A549 (cell line): ENCODE results near the gene CYP1A2. TPM values are rescaled to one million over a fixed set of nuclear protein-coding genes. Genes with fewer than 3 reads are reported as not detected.

Experiments
- ATAC-seq, 2 experiments: fragments of 200-7000 bp in 1 of 2; fragments of >200 bp in 1 of 2; cut with Nextera tagmentation in 1 of 2; cut with Tn5 transposase in 1 of 2; 3 replicates each; pipeline versions ENCODE4 v1.8.0 to v1.9.1; 2018 to 2020; ENCODE audit warnings: mild to moderate bottlenecking in 1 of 2, moderate library complexity in 1 of 2
- CTCF ChIA-PET: fragments of 300-600 bp; sonication (Branson Sonifier 250); formaldehyde crosslinking; extraction: SDS; loops from one replicate; lab custom pipeline; 2021; ENCODE audit warnings: antibody characterized with exemption, inconsistent platforms; lab: Yijun Ruan, JAX
- POLR2A ChIA-PET: fragments of 350-600 bp; formaldehyde crosslinking; extraction: SDS; loops from one replicate; lab custom pipeline; 2021; ENCODE audit warnings: antibody characterized with exemption, inconsistent platforms; lab: Yijun Ruan, JAX
- DNase-seq, 2 experiments: peaks; one replicate each; pipeline versions ENCODE4 v3.0.0 to v3.0.0-alpha.2; 2011 to 2016; ENCODE audit warnings: low read depth in 1 of 2, low spot score in 1 of 2
- FAIRE-seq: peaks from 2 replicates; lab custom pipeline; 2011; peaks lifted over from hg19 to GRCh38; lab: Jason Lieb, UNC
- H3K27ac ChIP-seq, 2 experiments: fragments of >200 bp; sonication (Bioruptor Twin); formaldehyde crosslinking; 3 replicates each; pipeline ENCODE4 v1.5.1; 2016 to 2017
- H3K4me1 ChIP-seq: fragments of >200 bp; sonication (Bioruptor Twin); formaldehyde crosslinking; 3 replicates; pipeline ENCODE4 v1.6.1; 2016
- H3K4me2 ChIP-seq: fragments of >200 bp; sonication (Bioruptor Twin); formaldehyde crosslinking; 3 replicates; pipeline ENCODE4 v1.6.1; 2016
- H3K4me3 ChIP-seq: fragments of >200 bp; sonication (Bioruptor Twin); formaldehyde crosslinking; 3 replicates; pipeline ENCODE4 v1.5.1; 2016
- H3K9me3 ChIP-seq: fragments of >200 bp; sonication (Bioruptor Twin); formaldehyde crosslinking; 3 replicates; pipeline ENCODE4 v1.6.1; 2016
- CEBPB ChIP-seq, 2 experiments: fragments of >200 bp in 1 of 2; sonication (Bioruptor Twin) in 1 of 2; formaldehyde crosslinking in 1 of 2; IDR thresholded peaks; 2 replicates each; pipeline ENCODE4 v1.6.1; 2012 to 2016
- CHD4 ChIP-seq: fragments of 200-600 bp; sonication (generic); IDR thresholded peaks from 2 replicates; pipeline ENCODE4 v1.6.1; 2016; ENCODE audit warnings: antibody characterized with exemption, mild to moderate bottlenecking, borderline replicate concordance
- EHMT2 ChIP-seq: fragments of 200-600 bp; sonication (generic); IDR thresholded peaks from 2 replicates; pipeline ENCODE4 v1.6.1; 2016; ENCODE audit warnings: antibody characterized with exemption, low read depth, mild to moderate bottlenecking, moderate library complexity
- FOSB ChIP-seq: fragments of 250-450 bp; sonication (Bioruptor Pico); IDR thresholded peaks from 2 replicates; pipeline ENCODE4 v1.5.0; 2020; ENCODE audit warnings: mild to moderate bottlenecking, moderate library complexity
- HOXB13 ChIP-seq: fragments of 250-450 bp; sonication (Bioruptor Pico); IDR thresholded peaks from 2 replicates; pipeline ENCODE4 v1.5.0; 2020; ENCODE audit warnings: low read depth, mild to moderate bottlenecking, moderate library complexity
- HOXB5 ChIP-seq: fragments of 250-450 bp; sonication (Bioruptor Pico); IDR thresholded peaks from 2 replicates; pipeline ENCODE4 v1.5.0; 2020; ENCODE audit warnings: mild to moderate bottlenecking, moderate library complexity
- MYC ChIP-seq: IDR thresholded peaks from 2 replicates; pipeline ENCODE4 v1.6.1; 2012; ENCODE audit warnings: mild to moderate bottlenecking, inconsistent platforms, low read length, improper control_type of control experiment, borderline replicate concordance
- NFE2L2 ChIP-seq: fragments of 150-350 bp; conservative IDR thresholded peaks from 2 replicates; pipeline ENCODE4 v1.6.1; 2014; ENCODE audit warnings: low read length
- POLR2A ChIP-seq: IDR thresholded peaks from 2 replicates; pipeline ENCODE4 v1.6.1; 2012; ENCODE audit warnings: mild to moderate bottlenecking, low read length
- RAD21 ChIP-seq, 2 experiments: fragments of >200 bp in 1 of 2; sonication (Bioruptor Twin) in 1 of 2; formaldehyde crosslinking in 1 of 2; IDR thresholded peaks in 1 of 2; conservative IDR thresholded peaks in 1 of 2; 2 replicates in 1 of 2; 3 replicates in 1 of 2; pipeline ENCODE4 v1.6.1; 2012 to 2018; ENCODE audit warnings: inconsistent platforms in 1 of 2
- RARB ChIP-seq: fragments of 250-450 bp; sonication (Bioruptor Pico); IDR thresholded peaks from 2 replicates; pipeline ENCODE4 v1.8.0; 2021; ENCODE audit warnings: mild to moderate bottlenecking, moderate library complexity
- RFX5 ChIP-seq: fragments of 450-650 bp; IDR thresholded peaks from 2 replicates; pipeline ENCODE4 v1.7.1; 2014; ENCODE audit warnings: antibody characterized with exemption, mild to moderate bottlenecking, moderate library complexity
- SREBF2 ChIP-seq: fragments of 450-650 bp; IDR thresholded peaks from 2 replicates; pipeline ENCODE4 v1.6.1; 2014; ENCODE audit warnings: mild to moderate bottlenecking, moderate library complexity
- TP53 ChIP-seq: fragments of 250-450 bp; sonication (Bioruptor Pico); IDR thresholded peaks from 2 replicates; pipeline ENCODE4 v1.5.0; 2021; ENCODE audit warnings: mild to moderate bottlenecking, moderate library complexity
- ZNF302 ChIP-seq: fragments of 250-450 bp; sonication (Bioruptor Pico); IDR thresholded peaks from 2 replicates; pipeline ENCODE4 v1.9.0; 2021; ENCODE audit warnings: inconsistent platforms, mild to moderate bottlenecking, moderate library complexity
- ZSCAN20 ChIP-seq: fragments of 250-450 bp; sonication (Bioruptor Pico); IDR thresholded peaks from 2 replicates; pipeline ENCODE4 v1.8.0; 2022; ENCODE audit warnings: mild to moderate bottlenecking, moderate library complexity
- WGBS: methylation state at CpG from one replicate; pipeline ENCODE4 v1.1.6; 2017; ENCODE audit errors: missing lambda C conversion rate; 5-methylcytosine and 5-hydroxymethylcytosine counted together
- polyA plus RNA-seq, 4 experiments: library from polyadenylated mRNA; depleted of rRNA in 3 of 4; stranded (reverse); fragments of >200 nt; fragmentation: RNase III in 1 of 4; extraction: RNeasy Plus Mini Kit Qiagen cat#74134 plus additional on column Dnase treatment in 1 of 4; gene quantifications; 2 replicates in 3 of 4; 3 replicates in 1 of 4; pipeline ENCODE4 v1.2.3, GENCODE V29; 2011 to 2017
- TF ChIP-seq, protein P1 (sequence below): fragments of 200-600 bp; sonication (generic); IDR thresholded peaks from 2 replicates; pipeline ENCODE4 v1.6.1; 2016; ENCODE audit warnings: antibody characterized with exemption, mild to moderate bottlenecking, moderate library complexity
- TF ChIP-seq, protein P2 (sequence below): fragments of 150-350 bp; IDR thresholded peaks from 2 replicates; pipeline ENCODE4 v1.6.1; 2014; ENCODE audit warnings: low read depth, mild to moderate bottlenecking, low read length
- TF ChIP-seq, protein P3 (sequence below): IDR thresholded peaks from 2 replicates; pipeline ENCODE4 v1.6.1; 2012

CYP1A2 gene
- polyA plus RNA-seq, 2 of the 4 experiments (the other 2 are of a cell fraction) = not detected

DNA sequence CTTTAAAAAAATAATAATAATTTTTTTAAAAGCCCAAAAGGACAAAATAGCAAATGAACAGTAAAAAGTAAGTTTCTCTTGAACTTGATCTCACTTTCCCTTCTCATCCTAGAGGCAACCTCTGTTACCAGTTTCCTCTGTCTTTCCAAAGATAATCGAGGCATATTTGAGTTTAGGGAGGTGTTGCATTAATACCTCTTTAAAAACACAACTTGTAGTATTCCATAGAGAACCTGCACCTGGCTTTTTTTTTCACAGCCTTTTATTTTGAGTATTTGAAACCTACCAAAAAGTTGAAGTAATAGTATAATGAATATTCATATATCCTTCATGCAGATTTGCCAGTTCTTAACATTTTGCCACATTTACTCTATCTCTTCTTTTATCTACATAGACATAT, 42.4 kb downstream of the CYP1A2 start (continued):
- TF ChIP-seq, protein P1, sequence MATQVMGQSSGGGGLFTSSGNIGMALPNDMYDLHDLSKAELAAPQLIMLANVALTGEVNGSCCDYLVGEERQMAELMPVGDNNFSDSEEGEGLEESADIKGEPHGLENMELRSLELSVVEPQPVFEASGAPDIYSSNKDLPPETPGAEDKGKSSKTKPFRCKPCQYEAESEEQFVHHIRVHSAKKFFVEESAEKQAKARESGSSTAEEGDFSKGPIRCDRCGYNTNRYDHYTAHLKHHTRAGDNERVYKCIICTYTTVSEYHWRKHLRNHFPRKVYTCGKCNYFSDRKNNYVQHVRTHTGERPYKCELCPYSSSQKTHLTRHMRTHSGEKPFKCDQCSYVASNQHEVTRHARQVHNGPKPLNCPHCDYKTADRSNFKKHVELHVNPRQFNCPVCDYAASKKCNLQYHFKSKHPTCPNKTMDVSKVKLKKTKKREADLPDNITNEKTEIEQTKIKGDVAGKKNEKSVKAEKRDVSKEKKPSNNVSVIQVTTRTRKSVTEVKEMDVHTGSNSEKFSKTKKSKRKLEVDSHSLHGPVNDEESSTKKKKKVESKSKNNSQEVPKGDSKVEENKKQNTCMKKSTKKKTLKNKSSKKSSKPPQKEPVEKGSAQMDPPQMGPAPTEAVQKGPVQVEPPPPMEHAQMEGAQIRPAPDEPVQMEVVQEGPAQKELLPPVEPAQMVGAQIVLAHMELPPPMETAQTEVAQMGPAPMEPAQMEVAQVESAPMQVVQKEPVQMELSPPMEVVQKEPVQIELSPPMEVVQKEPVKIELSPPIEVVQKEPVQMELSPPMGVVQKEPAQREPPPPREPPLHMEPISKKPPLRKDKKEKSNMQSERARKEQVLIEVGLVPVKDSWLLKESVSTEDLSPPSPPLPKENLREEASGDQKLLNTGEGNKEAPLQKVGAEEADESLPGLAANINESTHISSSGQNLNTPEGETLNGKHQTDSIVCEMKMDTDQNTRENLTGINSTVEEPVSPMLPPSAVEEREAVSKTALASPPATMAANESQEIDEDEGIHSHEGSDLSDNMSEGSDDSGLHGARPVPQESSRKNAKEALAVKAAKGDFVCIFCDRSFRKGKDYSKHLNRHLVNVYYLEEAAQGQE = no peak
- TF ChIP-seq ZSCAN20 (CRISPR knock-in tag) (no peak), RAD21 (conservative IDR thresholded peaks at IDR 0.05 in 1 of 2, IDR thresholded peaks at IDR 0.05 in 1 of 2) (no peak), MYC (no peak), EHMT2 (no peak), ZNF302 (CRISPR knock-in tag) (no peak)

DNA sequence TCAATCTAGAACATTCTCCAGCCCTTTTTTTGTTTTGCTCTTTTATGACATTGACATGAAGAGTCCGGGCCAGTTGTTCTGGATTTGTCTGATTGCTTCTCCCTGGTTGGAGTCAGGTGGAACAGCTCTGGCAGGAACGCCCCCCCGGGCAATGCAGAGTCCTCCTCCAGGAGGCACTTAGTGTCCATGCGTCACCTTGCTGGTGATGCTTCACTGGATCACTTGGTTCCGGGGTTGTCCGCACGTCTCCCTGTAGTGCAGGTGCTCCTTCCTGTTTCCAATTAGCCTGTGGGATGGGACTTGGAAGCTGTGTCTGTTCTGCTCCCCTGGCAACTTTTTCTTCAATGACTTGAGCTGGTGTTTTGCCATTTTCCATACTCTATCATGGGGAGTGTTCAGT, 43.0 kb downstream of the CYP1A2 start:
- no peak for FAIRE-seq
- peaks cover 17% of the 10 kb centered on the region; the same call in 1 of the 3 replicates for H3K4me1 ChIP-seq

DNA sequence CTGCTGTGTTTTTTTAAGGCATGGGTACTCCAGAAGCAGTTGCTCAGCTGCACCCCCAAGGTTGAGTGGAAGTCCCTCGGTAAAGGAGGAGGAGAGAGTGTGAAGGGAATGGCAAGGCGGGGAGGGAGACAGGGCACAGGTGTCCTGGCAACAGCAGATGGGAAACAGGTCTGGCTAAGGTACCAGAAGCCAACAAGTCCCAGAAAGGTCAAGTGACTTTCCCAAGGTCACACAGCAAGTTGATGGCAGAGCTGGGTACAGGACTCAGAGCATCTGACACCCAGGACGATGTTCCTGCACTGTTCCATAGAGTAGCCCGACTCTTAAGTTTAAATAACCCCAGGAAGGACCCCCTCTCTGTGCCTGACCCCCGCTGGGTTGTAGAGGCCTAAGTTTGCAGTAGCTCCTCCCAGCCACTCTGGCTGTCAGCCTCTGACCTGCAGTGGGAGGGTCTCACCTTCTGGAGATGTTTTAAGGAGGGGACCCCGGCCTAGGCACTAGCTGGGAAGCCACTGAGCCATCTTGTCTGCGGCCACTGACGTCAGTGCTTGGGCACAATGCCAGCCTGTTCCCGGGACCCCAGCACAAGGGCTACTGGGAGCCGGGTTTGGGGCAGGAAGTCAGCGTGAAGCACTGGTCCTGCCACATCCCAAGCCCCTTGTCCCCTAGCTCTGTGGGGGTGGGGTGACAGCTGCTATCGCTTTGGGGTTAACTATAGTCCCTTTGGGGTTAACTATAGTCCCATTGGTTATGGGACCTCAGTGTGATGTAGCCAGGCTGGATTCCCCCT, 43.8 kb downstream of the CYP1A2 start:
- TF ChIP-seq TP53 (CRISPR knock-in tag) (no peak), FOSB (CRISPR knock-in tag) (no peak), RAD21 (conservative IDR thresholded peaks at IDR 0.05 in 1 of 2, IDR thresholded peaks at IDR 0.05 in 1 of 2) (no peak), ZNF302 (CRISPR knock-in tag) (no peak), CHD4 (no peak), HOXB13 (CRISPR knock-in tag) (no peak), SREBF2 (no peak), RFX5 (no peak), POLR2A (no peak), RARB (no peak), NFE2L2 (no peak), CEBPB (IDR thresholded peaks at IDR 0.05) (no peak)
- TF ChIP-seq, protein P2, sequence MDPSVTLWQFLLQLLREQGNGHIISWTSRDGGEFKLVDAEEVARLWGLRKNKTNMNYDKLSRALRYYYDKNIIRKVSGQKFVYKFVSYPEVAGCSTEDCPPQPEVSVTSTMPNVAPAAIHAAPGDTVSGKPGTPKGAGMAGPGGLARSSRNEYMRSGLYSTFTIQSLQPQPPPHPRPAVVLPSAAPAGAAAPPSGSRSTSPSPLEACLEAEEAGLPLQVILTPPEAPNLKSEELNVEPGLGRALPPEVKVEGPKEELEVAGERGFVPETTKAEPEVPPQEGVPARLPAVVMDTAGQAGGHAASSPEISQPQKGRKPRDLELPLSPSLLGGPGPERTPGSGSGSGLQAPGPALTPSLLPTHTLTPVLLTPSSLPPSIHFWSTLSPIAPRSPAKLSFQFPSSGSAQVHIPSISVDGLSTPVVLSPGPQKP = no peak
- TF ChIP-seq, protein P3, sequence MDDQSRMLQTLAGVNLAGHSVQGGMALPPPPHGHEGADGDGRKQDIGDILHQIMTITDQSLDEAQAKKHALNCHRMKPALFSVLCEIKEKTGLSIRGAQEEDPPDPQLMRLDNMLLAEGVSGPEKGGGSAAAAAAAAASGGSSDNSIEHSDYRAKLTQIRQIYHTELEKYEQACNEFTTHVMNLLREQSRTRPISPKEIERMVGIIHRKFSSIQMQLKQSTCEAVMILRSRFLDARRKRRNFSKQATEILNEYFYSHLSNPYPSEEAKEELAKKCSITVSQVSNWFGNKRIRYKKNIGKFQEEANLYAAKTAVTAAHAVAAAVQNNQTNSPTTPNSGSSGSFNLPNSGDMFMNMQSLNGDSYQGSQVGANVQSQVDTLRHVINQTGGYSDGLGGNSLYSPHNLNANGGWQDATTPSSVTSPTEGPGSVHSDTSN = no peak
- DNase-seq (no peak), FAIRE-seq (no peak), ATAC-seq (no peak)
- 91% methylated on average over 10 of the region's 12 CpGs for WGBS
- no peaks in the 10 kb centered on the region for H3K9me3 ChIP-seq
- ChIA-PET CTCF (interaction anchor here (1.6 to 66.7 kb wide), 4 partner anchors 2 to 158 kb away, joined by 5 to 1908 read pairs (median 961); partner anchors contain the start of genes CPLX3, CSK, LMAN1L and ULK3), POLR2A (interaction anchor here (0.5 kb wide), 1 partner anchor 80 kb away, joined by 5 read pairs; no protein-coding TSS in a partner anchor)
- no peak overlapping the region for H3K4me2 ChIP-seq
- no peak overlapping the region for H3K27ac ChIP-seq
- peaks cover 17% of the 10 kb centered on the region; the same call in 1 of the 3 replicates for H3K4me1 ChIP-seq
- H3K4me3 ChIP-seq = no peak overlapping the region

More for the DNA sequence above, 43.0 kb downstream of the CYP1A2 start:
- POLR2A ChIA-PET = no interaction called here
- no peak overlapping the region for H3K27ac ChIP-seq
- no peaks in the 10 kb centered on the region for H3K9me3 ChIP-seq
- ATAC-seq (no peak), DNase-seq (no peak)
- 84% methylated on average over 7 of the region's 7 CpGs for WGBS
- TF ChIP-seq MYC (no peak), EHMT2 (no peak), HOXB5 (CRISPR knock-in tag) (no peak)
- H3K4me3 ChIP-seq = no peak overlapping the region
- H3K4me2 ChIP-seq = no peak overlapping the region
- CTCF ChIA-PET = interaction anchor here (2.9 to 66.7 kb wide), 3 partner anchors 1 to 157 kb away, joined by 14 to 1908 read pairs (median 1908); partner anchors contain the start of genes CPLX3, CSK, LMAN1L and ULK3
